HG03025 (cell line): ENCODE results near the gene FHL1.
"Not testable (repeated sequence)": the region's sequence is repeated elsewhere in the genome, so short reads cannot be mapped to it uniquely, and the experiment has no call there.

Experiments used
- ATAC-seq: cut with Tn5 transposase; IDR thresholded peaks from one replicate; pipeline ENCODE4 v1.9.1; 2021; ENCODE audit warnings: mild to moderate bottlenecking, moderate library complexity; ENCODE audit not compliant: unreplicated experiment, low FRiP score

FHL1 gene

DNA sequence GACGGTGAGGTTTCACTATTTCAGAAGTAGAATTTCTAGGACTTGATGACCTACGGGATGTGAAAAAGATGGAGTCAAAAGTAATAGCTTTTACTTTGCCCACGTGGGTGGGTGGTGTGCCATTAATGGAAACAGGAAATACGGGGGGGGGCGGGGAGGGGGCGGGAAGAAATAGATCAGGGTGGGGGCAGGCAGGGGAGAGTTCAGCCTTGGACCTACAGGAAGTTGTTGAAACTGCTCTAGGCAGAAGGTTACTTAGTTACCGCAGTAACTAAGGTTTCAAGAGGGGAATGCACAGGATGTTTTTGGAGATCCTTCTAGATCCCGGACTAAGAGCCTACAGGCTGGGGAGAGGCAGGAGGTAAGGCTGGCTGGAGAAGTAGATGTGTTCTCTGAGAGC, 3.6 kb upstream of the FHL1 start:
- no peak for ATAC-seq

DNA sequence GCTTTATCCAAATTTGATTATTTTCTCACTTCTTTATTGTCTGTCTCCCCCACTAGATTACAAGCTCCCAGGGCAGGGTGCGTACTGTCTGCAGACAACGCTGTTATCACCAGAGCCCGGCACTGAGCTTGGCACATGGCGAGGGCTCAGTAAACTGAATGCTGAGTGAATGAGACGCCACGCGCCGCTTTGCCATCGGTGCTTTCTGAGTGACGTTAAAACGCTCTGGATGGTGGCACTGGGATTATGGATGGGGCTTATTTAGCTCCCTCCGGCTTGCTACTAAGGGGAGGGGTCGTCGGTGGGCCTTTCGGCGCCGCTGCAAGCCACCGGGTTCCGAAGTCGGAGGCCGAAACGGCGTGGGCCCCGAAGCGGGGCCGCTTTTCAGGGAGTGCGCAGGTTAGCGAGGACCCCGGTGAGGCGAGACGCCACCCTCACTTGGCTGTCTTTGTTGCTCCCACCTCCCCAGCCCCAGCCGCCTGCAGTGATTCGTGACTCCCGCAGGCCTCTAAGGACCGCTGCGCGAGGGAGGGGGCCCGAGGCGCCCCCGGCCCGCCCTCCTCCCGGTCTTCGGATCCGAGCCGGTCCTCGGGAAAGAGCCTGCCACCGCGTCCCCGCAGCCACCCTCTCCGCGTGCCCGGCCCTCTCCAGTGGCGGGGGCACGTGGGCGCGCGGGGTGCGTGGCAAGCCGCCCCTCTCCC, 569 bp upstream of the FHL1 start:
- no peak for ATAC-seq

DNA sequence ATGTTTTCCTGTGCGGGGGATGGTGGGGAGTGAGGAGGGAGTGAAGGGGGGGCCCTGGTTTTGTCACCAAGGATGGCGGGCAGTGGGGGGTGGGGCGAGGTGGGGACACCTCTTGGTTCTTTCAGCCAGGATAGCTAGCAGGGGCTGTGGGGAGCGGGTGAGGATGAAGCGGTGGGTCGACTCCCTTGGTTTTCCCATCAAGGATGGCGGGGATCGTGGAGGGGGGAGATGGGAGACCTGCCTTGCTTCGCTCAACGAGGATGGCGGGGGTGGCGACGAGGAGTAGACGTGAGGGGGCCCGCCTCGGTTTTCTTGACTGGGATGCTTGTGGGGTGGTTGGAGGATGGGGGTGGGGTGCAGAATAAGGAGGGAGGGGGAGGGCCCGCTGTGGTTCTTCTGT, 643 bp downstream of the FHL1 start:
- ATAC-seq = no peak

DNA sequence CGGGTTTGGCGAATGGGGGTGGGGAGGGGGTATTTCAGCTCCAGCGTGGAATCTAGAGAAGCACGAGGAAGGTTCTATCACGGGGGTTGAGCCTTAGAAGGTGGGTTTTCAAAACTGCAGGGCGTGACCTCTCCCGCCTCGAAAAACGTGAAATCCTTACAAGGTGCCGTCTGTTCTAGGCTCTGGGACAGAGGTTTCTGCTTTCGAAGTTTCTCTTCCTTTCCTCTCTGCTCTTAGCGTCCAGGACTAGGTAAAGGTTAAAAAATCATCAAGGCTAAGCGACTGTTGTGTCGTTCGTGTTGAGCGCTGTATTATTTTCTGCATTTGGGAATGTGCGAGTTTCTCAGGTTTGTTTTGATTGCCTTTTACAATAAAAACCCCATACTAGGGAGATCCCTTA, 1.1 kb downstream of the FHL1 start:
- no peak for ATAC-seq

DNA sequence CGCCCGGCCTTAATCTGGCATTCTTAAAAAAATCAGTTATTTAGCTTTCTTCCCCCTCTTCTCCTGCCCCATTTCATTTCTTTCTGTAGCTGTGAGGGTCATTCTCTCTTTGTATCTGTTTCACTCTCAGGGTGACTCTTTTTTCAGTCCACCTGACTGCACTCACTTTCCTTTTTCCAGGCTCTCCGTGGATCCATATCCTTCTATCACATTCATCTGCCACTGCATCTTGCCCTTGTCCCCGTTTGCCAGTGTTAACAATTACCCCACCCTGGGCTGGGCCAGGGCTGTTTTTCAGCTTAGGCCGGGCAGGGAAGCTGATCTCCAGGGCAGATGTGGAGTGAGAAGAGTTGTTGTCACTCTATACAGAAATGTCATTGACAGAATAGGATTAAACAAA, 7.7 kb downstream of the FHL1 start:
- ATAC-seq = no peak

DNA sequence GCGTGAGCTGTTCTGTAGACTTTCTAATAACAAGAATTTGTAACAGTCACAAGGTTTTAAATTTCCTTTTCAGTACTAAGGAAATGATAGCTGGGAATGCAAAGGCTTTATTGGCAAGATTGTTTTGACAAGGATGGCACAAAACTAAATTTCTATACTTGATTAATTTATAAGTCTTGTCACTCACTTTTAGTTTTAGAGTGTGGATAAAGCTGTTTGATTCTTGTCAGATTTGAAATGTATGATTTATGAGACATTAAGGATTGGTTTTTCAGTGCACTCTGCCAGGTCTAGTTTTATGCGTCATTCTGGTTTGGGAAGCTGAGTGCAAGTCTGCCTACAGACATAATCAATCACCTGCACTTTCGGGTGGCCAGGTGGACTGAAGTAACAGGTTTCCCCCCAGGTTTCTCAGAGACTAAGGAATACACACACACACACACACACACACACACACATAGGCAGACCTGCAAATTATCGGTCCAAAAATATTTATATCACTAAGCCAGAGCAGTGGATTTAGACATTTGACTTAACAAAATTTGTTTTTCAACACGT, 9.3 kb downstream of the FHL1 start:
- no peak for ATAC-seq

DNA sequence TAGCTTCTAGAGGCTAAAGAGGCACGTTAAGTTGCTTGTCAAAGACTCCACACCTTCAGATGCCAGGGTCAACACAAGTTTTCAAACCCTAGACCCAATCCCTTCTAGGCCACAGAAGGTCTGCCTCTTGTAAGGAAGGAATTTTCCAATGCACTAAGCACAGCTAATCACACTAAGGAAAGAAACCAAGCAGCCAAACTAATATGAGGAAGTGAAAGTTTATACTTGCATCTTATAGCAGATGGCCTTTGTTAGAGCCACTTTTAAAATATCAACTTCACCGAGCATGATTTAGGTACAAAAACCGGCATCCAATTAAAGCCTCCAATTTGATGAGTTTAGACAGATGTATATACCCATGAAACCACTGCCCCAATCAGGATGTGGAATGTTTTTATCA, 9.9 kb downstream of the FHL1 start:
- no peak for ATAC-seq

DNA sequence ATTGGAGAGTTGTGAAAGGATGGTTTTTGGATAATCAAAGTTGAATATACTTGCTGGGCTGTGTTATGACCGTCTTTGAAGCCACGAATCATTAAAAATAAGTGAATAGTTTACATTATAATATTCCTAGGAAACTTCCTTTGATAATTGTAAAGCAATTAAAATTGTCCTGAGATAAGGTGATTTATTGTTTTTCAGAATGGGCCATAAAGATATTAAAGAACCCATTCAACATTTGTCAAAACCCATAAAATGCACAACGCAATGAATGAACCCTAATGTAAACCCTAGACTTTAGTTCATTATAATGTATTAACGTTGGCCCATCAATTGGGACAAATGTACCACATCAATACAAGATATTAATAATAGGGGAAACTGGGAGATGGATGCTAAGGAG, 11.4 kb downstream of the FHL1 start:
- no peak for ATAC-seq

DNA sequence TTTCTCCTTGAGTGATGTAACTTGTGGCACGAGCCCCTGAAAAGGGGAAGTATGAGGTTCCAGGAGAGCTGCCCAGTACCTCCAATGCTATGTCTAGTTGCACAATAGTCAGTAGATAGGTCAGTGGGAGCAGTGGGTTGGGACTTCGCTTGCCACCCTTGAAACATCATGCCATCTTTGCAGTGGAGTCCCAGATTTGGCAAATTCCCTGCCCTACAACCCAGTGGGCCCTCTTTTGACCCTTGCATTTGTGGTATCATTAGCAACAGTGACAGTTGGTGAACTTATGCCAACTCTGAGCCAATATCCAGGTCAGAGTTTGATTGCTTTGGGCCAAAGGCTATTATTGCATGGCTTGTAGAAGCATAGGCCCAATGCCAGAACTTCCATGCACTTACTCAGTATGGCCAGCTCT, 12.3 kb downstream of the FHL1 start:
- no peak for ATAC-seq

DNA sequence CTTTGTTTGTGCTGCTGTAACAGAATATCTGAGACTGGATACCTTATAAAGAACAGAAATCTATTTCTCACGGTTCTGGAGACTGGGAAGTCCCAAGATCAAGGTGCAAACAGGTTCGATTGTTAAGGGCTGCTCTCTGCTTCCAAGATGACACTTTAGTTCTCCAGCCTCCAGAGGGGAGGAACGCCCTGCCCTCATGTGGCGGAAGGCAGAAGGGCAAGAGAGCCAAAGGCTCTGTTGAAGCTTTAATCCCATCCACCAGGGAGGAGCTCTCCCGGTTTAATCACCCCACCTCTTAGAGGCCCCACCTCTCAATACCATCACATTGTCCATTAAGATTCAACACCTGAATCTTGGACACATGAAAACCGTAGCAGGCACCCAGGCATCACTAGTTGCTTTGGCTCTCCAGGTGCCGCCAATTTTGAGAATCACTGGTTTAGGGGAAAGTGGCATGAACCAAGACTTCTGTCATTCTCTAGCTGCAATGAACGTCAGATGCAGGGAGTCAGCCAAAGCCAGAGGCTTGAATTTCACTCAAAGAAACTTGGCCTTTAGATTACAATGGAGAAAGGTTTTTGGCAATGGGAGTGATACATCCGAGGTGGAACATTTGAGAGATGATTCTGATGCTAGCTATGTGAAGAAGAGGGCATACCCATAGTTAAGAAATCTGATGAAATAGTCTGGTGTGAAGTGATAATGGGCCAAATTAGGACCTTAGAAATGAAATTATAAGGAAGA, 15.7 kb downstream of the FHL1 start:
- peak; percentile 61 for ATAC-seq

DNA sequence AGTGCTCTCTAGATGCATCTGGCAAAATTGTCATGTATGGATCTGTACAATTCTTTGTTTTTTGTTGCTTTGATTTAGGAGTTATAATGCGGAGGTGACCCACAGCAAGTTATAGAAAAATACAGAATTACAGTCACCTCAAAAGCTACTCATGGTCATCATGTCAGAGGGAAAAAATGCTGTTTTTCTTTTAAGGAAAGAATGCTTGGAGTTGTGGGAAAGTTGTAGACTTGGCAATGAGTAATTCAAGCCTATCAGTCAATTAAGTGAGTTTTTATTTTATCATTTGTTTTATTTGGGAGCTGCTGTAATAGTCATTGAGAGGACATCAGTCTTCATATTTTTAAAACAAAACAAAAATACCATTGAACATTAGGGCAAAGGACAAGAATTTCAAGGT, 16.4 kb downstream of the FHL1 start:
- ATAC-seq = no peak

DNA sequence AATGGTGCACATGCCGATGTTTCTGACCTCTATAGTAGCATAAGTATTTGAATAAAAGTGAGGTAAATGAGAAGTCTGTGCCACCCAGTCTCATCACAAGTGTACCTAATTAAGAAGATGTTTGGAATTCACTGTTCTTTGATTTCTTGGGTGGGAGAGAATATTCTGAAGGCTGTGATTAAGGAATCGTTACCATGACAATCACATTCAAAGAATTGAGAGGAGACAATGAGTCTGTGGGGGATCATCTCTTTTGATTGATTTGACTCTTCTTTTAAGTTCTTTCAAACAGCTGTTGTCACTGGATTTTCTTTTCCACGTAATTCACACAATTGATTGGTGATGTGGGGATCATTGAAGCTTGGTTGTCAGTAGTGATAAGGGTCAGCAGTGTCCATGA, 18.1 kb downstream of the FHL1 start:
- ATAC-seq = no peak

DNA sequence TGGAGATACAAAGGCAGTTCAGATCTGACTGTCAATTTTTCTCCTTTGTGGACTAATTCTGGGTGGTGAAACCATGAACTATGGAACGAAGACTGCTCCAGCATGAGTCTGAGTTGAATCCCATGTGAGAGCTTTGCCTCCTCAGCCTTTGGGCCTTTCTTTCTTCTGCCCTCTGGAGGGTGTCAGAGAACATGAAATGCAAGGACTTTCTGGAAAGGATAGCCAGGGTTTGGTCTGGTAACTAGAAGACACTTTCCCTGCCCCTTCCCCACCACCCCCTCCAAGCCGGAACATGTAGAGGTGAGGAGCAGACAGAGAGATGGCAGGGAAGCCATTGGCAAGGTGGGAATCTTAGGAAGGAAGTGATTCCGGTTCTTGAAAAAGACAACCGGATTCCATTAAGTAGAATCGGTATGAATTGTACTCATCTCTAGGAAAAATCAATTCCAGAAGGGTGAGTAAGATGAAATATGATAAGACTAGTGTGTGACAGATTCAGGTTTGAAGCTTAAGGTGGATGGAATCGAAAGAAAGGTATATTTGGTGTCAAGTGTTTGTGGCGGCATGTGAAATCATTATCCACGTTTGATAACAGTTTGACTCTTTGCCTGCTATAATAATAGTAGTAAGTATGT, 19.0 kb downstream of the FHL1 start:
- ATAC-seq = no peak

DNA sequence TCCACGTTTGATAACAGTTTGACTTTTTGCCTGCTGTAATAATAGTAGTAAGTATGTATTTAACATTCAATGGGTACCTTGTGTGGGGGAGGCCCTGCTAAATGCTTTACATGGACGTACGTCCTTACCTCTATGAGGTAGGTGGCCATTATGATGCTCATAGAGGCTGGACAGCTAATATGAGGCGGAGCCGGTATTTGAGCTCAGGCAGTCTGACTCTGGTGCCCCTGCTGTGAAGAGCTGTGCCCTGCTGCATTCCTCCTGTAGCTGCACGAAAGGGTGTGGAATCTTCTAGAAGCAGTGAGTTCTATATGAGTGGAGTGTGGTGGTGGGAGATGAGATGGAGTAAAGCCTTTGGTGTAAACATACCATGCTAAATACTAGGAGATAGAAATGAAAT, 20.7 kb downstream of the FHL1 start:
- ATAC-seq = not testable (repeated sequence)

DNA sequence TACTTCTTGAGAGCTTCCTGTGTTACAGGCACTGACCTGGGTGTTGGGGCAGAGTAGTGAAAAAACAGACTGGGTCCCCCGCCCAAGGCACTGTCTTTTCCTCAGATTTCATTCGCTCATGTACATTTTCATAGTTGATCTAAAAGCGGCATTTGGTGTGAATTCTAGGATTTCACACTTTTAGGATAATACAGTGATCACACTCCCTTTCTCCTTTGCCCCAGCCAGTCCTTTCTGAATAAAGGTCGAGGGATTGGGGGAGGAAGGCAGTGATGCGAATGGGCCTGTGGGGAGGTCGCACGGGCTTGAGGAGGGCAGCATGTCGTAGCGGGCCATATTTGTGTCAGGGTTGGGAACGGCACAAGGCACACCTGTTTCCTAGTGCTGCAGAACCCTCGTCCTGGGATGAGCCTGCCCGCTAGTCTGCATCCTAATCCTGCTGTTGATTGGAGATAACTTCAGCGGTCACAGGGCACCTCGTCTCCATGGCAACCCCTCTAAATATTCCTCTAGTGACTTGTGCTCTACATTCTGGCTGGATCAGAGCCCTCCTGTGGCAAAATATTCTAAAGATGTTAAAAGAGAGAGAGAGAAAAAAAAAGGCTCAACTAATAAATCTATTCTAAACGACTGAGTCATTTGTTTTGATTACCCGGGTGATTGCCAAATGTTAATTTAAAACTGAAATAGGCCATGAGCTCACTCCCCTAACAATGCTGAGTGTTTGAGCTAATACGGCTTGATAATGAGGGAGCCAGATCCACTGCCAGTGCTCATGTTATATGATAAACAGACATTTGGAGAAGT, 21.8 kb downstream of the FHL1 start:
- no peak for ATAC-seq

DNA sequence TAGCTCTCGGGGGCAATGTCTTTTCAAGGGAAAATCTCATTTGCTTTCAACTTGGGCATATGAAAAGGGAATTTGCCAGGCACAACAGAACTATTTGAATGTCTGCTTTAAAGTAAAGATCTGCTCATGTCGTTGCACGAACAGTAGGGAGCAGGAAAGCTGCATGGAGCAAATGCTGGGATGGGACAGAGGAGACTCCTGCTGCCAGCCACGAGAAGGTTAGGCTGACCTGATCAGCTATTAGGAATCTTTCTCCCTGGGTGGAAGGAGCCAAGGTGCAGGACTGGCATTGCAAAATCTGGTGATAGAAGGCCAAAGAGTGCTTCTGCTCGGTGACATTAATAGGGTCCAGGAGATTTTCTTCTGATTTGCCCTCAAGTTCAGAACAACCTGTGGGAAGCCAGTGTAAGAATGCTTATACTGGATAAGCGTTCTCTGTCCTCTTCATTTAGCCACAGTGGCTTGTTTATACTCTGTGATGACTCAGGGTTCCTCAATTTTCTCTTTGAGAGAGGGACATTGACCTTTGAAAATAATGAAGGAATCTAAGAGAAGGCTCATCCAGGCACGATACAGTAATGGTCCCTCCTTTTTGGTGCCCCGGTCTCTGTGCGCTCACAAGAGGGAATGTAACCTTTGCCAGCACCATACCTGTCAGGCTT, 22.9 kb downstream of the FHL1 start:
- ATAC-seq = no peak

DNA sequence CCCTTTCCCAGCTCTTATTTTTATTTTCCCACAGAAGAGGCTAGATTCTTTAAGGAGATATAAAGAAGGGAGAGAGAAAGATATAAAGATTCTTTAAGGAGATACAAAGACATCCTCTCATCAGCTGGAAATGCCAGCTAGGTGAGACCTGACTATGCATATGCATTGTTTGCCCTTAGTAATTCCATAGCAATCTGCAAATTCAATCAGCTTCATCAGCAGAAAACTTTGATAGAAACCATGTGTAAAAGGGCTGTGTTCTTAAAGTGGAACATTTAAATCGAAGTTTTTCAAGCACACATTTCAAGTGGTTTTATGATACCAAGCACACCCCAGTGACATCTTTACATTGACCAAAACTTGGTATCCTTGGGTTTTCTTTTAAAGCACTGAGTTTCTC, 24.1 kb downstream of the FHL1 start:
- ATAC-seq = no peak

DNA sequence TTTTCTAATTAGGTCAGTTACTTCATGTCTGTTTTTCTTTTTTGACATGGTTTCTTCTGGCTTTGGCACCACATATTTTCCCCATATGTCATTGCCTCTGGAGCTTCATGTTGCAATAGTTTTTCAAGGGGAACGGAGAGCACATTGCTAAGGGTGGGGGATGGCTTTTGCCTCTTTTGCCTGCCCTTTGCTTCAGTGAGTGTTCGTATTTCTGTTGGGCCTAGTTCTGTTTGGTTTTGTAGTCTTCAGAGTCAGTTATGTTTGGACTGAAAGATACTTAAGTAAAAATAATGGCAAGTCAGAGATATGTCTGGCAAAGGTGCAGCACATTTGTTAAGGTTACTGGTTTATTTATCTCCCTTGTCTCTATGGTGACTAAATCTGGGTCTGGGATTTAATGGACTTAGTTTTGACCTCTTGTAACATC, 29.1 kb downstream of the FHL1 start:
- no peak for ATAC-seq

DNA sequence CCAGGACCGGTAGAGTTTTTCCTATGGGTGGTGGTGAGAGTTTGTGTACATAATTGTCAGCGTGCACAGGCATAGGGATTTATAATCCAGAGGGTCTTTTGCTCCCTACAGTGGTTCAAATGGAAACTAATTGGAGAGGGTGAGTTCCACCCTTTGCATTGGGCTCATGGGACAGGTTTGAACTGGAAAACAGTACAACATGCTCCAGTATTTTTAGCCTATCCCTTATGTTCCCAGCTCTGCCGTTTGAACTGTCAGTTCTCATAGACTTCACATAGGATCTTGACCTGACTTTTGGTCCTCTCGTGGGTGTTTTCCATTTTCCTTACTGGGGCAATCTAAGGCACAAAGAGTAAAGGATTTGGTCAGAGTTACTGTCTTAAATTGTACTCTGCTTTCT, 31.8 kb downstream of the FHL1 start:
- no peak for ATAC-seq

DNA sequence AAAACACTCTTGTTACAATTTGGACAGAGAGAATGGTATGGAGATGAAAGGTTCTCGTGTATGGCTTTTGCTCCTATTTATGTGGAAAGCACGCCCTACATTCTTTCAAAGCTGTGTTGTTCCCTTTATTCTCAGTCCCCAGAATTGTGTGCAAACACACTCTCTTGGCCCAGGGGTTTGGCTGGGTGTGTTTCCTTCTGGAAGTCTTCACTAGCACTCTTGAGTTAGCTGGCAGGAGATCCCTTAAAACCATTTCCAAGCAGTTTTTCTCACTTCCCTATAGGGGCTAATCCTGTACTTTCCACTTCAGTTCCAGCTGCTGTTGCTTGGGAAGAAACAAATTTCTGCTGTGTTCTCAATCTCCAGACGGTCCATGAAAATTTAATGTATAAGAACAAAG, 35.1 kb downstream of the FHL1 start:
- no peak for ATAC-seq
